Muscle layer of duodenum (tissue), 2 donors: ENCODE measurements around the gene TMEM269.

Experiments
- H3K27ac ChIP-seq: one replicate; pipeline ENCODE4 v1.7.0; 2013; ENCODE audit warnings: mild to moderate bottlenecking, low read length
- H3K27me3 ChIP-seq: one replicate; pipeline ENCODE4 v1.7.0; 2013; ENCODE audit warnings: low read depth, mild to moderate bottlenecking, control low read depth, low read length
- H3K36me3 ChIP-seq, 2 donors: one replicate each; pipeline ENCODE4 v1.7.0; 2013; ENCODE audit warnings: low read length in 2 of 2, control low read depth in 1 of 2, mild to moderate bottlenecking in 1 of 2; ENCODE audit not compliant: insufficient read depth in 2 of 2, control insufficient read depth in 1 of 2
- H3K4me1 ChIP-seq, 2 donors: one replicate each; pipeline ENCODE4 v1.7.0; 2013; ENCODE audit warnings: low read length in 2 of 2, mild to moderate bottlenecking in 2 of 2, control low read depth in 1 of 2, moderate library complexity in 1 of 2; ENCODE audit not compliant: insufficient read depth in 2 of 2, control insufficient read depth in 1 of 2
- H3K4me3 ChIP-seq, 2 donors: one replicate each; pipeline ENCODE4 v1.7.0; 2013; ENCODE audit warnings: low read length in 2 of 2, low read depth in 1 of 2, mild to moderate bottlenecking in 1 of 2
- H3K9me3 ChIP-seq, 2 donors: one replicate each; pipeline ENCODE4 v1.7.0; 2013; ENCODE audit warnings: low read length in 2 of 2, control low read depth in 1 of 2, mild to moderate bottlenecking in 1 of 2; ENCODE audit not compliant: control insufficient read depth in 1 of 2
- donor health status: healthy.

The TMEM269 gene

GRCh38 chr1:42765269-42765668 is 19.5 kb upstream of the TMEM269 start:
- Histone ChIP-seq H3K27me3 (no peaks in the 10 kb centered on the region), H3K4me1 (peaks cover 10 to 25% of the 10 kb centered on the region in 2 donors), H3K27ac (peak overlapping the region; percentile 80), H3K4me3 (peak overlapping the region; percentile 87 to 99), H3K9me3 (no peaks in the 10 kb centered on the region), H3K36me3 (peaks cover 3 to 4% of the 10 kb centered on the region in 2 donors)

- peak overlapping the region; percentile 87 to 99 for H3K4me3 ChIP-seq
- peaks cover 3% of the 10 kb centered on the region in 2 donors for H3K36me3 ChIP-seq
- H3K27ac ChIP-seq = peak overlapping the region; percentile 80
- no peaks in the 10 kb centered on the region for H3K27me3 ChIP-seq
- H3K9me3 ChIP-seq = no peaks in the 10 kb centered on the region
- peaks cover 10 to 25% of the 10 kb centered on the region in 2 donors for H3K4me1 ChIP-seq
Measured at GRCh38 chr1:42765832-42766740, 18.7 kb upstream of the TMEM269 start.

- Histone ChIP-seq H3K27ac (peak within 1 kb of the TSS; percentile 80), H3K9me3 (no peaks in the 10 kb centered on the region), H3K4me3 (peak within 1 kb of the TSS; percentile 87 to 99), H3K27me3 (no peaks in the 10 kb centered on the region), H3K36me3 (peaks cover 0 to 2% of the 10 kb centered on the region in 2 donors), H3K4me1 (peaks cover 10 to 25% of the 10 kb centered on the region in 2 donors)
Measured at GRCh38 chr1:42766741-42767509, 17.9 kb upstream of the TMEM269 start, which contains the start of the genes C1orf50 and P3H1. C1orf50 (plus strand) TSS chr1:42767249; CDS start chr1:42767312, 63 bp downstream. P3H1 (minus strand) TSS chr1:42767028; CDS start chr1:42766971, 57 bp downstream.

- peak overlapping the region; percentile 70 to 99 for H3K4me3 ChIP-seq
- no peaks in the 10 kb centered on the region for H3K27me3 ChIP-seq
- peaks cover 10 to 28% of the 10 kb centered on the region in 2 donors for H3K4me1 ChIP-seq
- H3K9me3 ChIP-seq = no peaks in the 10 kb centered on the region
- no peaks in the 10 kb centered on the region for H3K36me3 ChIP-seq
- H3K27ac ChIP-seq = peak overlapping the region; percentile 12
Measured at GRCh38 chr1:42767510-42768000, 17.2 kb upstream of the TMEM269 start.

- H3K9me3 ChIP-seq = no peaks in the 10 kb centered on the region
- peaks cover 10 to 28% of the 10 kb centered on the region in 2 donors for H3K4me1 ChIP-seq
- H3K27ac ChIP-seq = peak overlapping the region; percentile 12
- H3K36me3 ChIP-seq = peaks cover 0 to 1% of the 10 kb centered on the region in 2 donors
- H3K4me3 ChIP-seq = peak overlapping the region; percentile 70 to 99
- H3K27me3 ChIP-seq = no peaks in the 10 kb centered on the region
Measured at GRCh38 chr1:42768172-42768571, 16.6 kb upstream of the TMEM269 start.

GRCh38 chr1:42769811-42770210 is 15.0 kb upstream of the TMEM269 start:
- Histone ChIP-seq H3K4me3 (no peak overlapping the region), H3K4me1 (peaks cover 10 to 19% of the 10 kb centered on the region in 2 donors), H3K36me3 (peaks cover 5 to 13% of the 10 kb centered on the region in 2 donors), H3K27ac (no peak overlapping the region), H3K9me3 (no peaks in the 10 kb centered on the region), H3K27me3 (no peaks in the 10 kb centered on the region)

- Histone ChIP-seq H3K27me3 (no peaks in the 10 kb centered on the region), H3K36me3 (peaks cover 29 to 43% of the 10 kb centered on the region in 2 donors), H3K27ac (no peak overlapping the region), H3K9me3 (no peaks in the 10 kb centered on the region), H3K4me1 (peaks cover 4 to 8% of the 10 kb centered on the region in 2 donors), H3K4me3 (no peak overlapping the region)
Measured at GRCh38 chr1:42773420-42773819, 11.4 kb upstream of the TMEM269 start.

GRCh38 chr1:42774928-42775526 is 9.8 kb upstream of the TMEM269 start:
- Histone ChIP-seq H3K9me3 (no peaks in the 10 kb centered on the region), H3K4me3 (no peak overlapping the region), H3K27me3 (no peaks in the 10 kb centered on the region), H3K27ac (no peak overlapping the region), H3K36me3 (peaks cover 29 to 52% of the 10 kb centered on the region in 2 donors), H3K4me1 (peaks cover 0 to 3% of the 10 kb centered on the region in 2 donors)

GRCh38 chr1:42776502-42776901 is 8.3 kb upstream of the TMEM269 start:
- no peak overlapping the region for H3K27ac ChIP-seq
- no peaks in the 10 kb centered on the region for H3K27me3 ChIP-seq
- H3K4me3 ChIP-seq = no peak overlapping the region
- H3K4me1 ChIP-seq = peaks cover 0 to 3% of the 10 kb centered on the region in 2 donors
- no peaks in the 10 kb centered on the region for H3K9me3 ChIP-seq
- peaks cover 29 to 61% of the 10 kb centered on the region in 2 donors for H3K36me3 ChIP-seq

- H3K27ac ChIP-seq = no peak overlapping the region
- no peaks in the 10 kb centered on the region for H3K4me1 ChIP-seq
- H3K36me3 ChIP-seq = peaks cover 29 to 61% of the 10 kb centered on the region in 2 donors
Measured at GRCh38 chr1:42777852-42778251, 6.9 kb upstream of the TMEM269 start.

More at GRCh38 chr1:42777852-42778251, 6.9 kb upstream of the TMEM269 start:
- H3K27me3 ChIP-seq = no peaks in the 10 kb centered on the region
- H3K9me3 ChIP-seq = no peaks in the 10 kb centered on the region
- no peak overlapping the region for H3K4me3 ChIP-seq
